Psoas muscle (tissue), 8 donors: ENCODE measurements around the gene ABCB8. TPM values are rescaled to one million over a fixed set of nuclear protein-coding genes. Genes with fewer than 3 reads are reported as not detected.

Source experiments
- ATAC-seq, 4 donors: fragments of 200-7000 bp; cut with Tn5 transposase; one replicate each; pipeline ENCODE4 v1.9.1; 2020; ENCODE audit warnings: moderate library complexity in 3 of 4, mild to moderate bottlenecking in 2 of 4
- DNase-seq, 2 donors: peaks; one replicate each; pipeline ENCODE4 v3.0.0-alpha.2; 2020
- H3K27ac ChIP-seq: fragments of 200-600 bp; one replicate; pipeline ENCODE4 v1.8.0; 2022
- H3K27me3 ChIP-seq, 3 donors: fragments of 200-600 bp in 1 of 3; one replicate each; pipeline versions ENCODE4 v1.6.1 to v1.8.0; 2013 to 2022; ENCODE audit warnings: low read length in 2 of 3, mild to moderate bottlenecking in 2 of 3, moderate library complexity in 1 of 3; ENCODE audit not compliant: insufficient read depth in 3 of 3
- H3K36me3 ChIP-seq, 2 donors: fragments of 200-600 bp in 1 of 2; one replicate each; pipeline versions ENCODE4 v1.6.1 to v1.8.0; 2013 to 2022; ENCODE audit warnings: low read depth in 1 of 2, mild to moderate bottlenecking in 1 of 2, moderate library complexity in 1 of 2; ENCODE audit not compliant: insufficient read depth in 1 of 2
- H3K4me1 ChIP-seq: fragments of 200-600 bp; one replicate; pipeline ENCODE4 v1.8.0; 2022
- H3K4me3 ChIP-seq: fragments of 200-600 bp; one replicate; pipeline ENCODE4 v1.8.0; 2022; ENCODE audit warnings: mild to moderate bottlenecking
- H3K9me3 ChIP-seq: fragments of 200-600 bp; one replicate; pipeline ENCODE4 v1.8.0; 2022
- CTCF ChIP-seq: fragments of 200-600 bp; IDR thresholded peaks from one replicate; pipeline ENCODE4 v1.8.0; 2022; ENCODE audit warnings: antibody characterized with exemption
- WGBS, 3 donors: extraction: QIAGEN DNeasy Blood & Tissue Kit; methylation state at CpG; one replicate each; pipeline versions ENCODE4 v1.1.6 to v1.1.7; 2013; 5-methylcytosine and 5-hydroxymethylcytosine counted together
- intact Hi-C, 2 donors: fragments of 100-400 bp; cut with DNase I; formaldehyde crosslinking; loops; one replicate each; pipeline versions ENCODE4 v1.11.0 to v1.14.2; 2022
- polyA plus RNA-seq, 3 donors: library from polyadenylated mRNA; stranded (reverse); fragments of 200-250 nt; gene quantifications; one replicate each; pipeline ENCODE4 v1.2.3, GENCODE V29; 2013
- total RNA-seq, 4 donors: library from RNA; stranded (reverse); fragmentation: NEBNext Ultra II Directional in 2 of 4; extraction: Animal tissue kit (Norgen Biotek cat#: 25700) in 2 of 4; gene quantifications; one replicate each; pipeline versions ENCODE4 v1.2.1 to v1.2.4, GENCODE V29; 2021 to 2023
- donor health status: healthy with polysubstance abuse.
- donor health status: DM: no; HTN: no; CAD: no; lungs with moderate emphysema.
- donor health status: Bipolar disorder and iron deficiency.
- donor health status: healthy.
- donor health status: DM: yes; HTN: yes; CAD: no.
- donor health status: DM: no; HTN: no; CAD: no.
- donor health status: DM: no; HTN: no; CAD: no.
- donor health status: DM: yes; HTN: yes; CAD: no.

Gene ABCB8
- total and polyA plus RNA-seq, 7 donors: 9.3 to 20.7 (median 16.6) TPM

- intact Hi-C loops: loop anchor here in 1 of 2 donors (1.0 to 5.0 kb wide), 2 partner anchors 40 to 99 kb away; no protein-coding TSS in a partner anchor
- peaks cover 0 to 85% (median 21%) of the 10 kb centered on the region in 3 donors for H3K27me3 ChIP-seq
Observed at GRCh38 chr7:151012911-151013347, 15.3 kb upstream of the ABCB8 start.

GRCh38 chr7:151013356-151013732 is 14.9 kb upstream of the ABCB8 start:
- H3K36me3 ChIP-seq: no peaks in the 10 kb centered on the region
- peak overlapping the region; percentile 49 for H3K4me3 ChIP-seq
- H3K27ac ChIP-seq: no peak overlapping the region
- H3K9me3 ChIP-seq: no peaks in the 10 kb centered on the region
- H3K27me3 ChIP-seq: peaks cover 0 to 84% (median 21%) of the 10 kb centered on the region in 3 donors
- ATAC-seq: peak in 2 of 4 donors; percentile 8 to 20
- intact Hi-C loops: loop anchor here in 1 of 2 donors (5.0 kb wide), 1 partner anchor 99 kb away; no protein-coding TSS in a partner anchor
- TF ChIP-seq CTCF: no peak
- H3K4me1 ChIP-seq: peaks cover 6% of the 10 kb centered on the region
- WGBS, 3 donors: 19 to 29% (median 19%) methylated on average over 10 to 26 of the region's 26 CpGs
- DNase-seq: no peak

More at GRCh38 chr7:151012911-151013347, 15.3 kb upstream of the ABCB8 start:
- TF ChIP-seq CTCF: peak; percentile 30
- H3K27ac ChIP-seq: no peak overlapping the region
- peaks cover 3% of the 10 kb centered on the region for H3K4me1 ChIP-seq
- WGBS, 3 donors: 26 to 40% (median 27%) methylated on average over 23 of the region's 23 CpGs
- H3K9me3 ChIP-seq: no peaks in the 10 kb centered on the region
- ATAC-seq (peak in 1 of 4 donors; percentile 47), DNase-seq (no peak)
- no peaks in the 10 kb centered on the region for H3K36me3 ChIP-seq
- H3K4me3 ChIP-seq: no peak overlapping the region

GRCh38 chr7:151013733-151014497 is 14.3 kb upstream of the ABCB8 start:
- Histone ChIP-seq H3K9me3 (no peaks in the 10 kb centered on the region), H3K27ac (no peak overlapping the region), H3K4me3 (peak overlapping the region; percentile 49), H3K4me1 (peaks cover 8% of the 10 kb centered on the region), H3K27me3 (peaks cover 0 to 84% (median 22%) of the 10 kb centered on the region in 3 donors), H3K36me3 (no peaks in the 10 kb centered on the region)
- intact Hi-C loops: loop anchor here in 1 of 2 donors (5.0 kb wide), 1 partner anchor 98 kb away; no protein-coding TSS in a partner anchor
- ATAC-seq: peak; percentile 7 to 41 (median 18)
- peak; percentile 70 to 84 for DNase-seq
- TF ChIP-seq CTCF: no peak
- whole genome bisulfite sequencing, 3 donors: 24 to 32% (median 24%) methylated on average over 49 to 55 of the region's 55 CpGs

GRCh38 chr7:151014950-151015349 is 13.3 kb upstream of the ABCB8 start:
- Histone ChIP-seq H3K4me3 (no peak overlapping the region), H3K9me3 (no peaks in the 10 kb centered on the region), H3K36me3 (no peaks in the 10 kb centered on the region), H3K27ac (no peak overlapping the region), H3K27me3 (peaks cover 0 to 83% (median 17%) of the 10 kb centered on the region in 3 donors), H3K4me1 (peaks cover 8% of the 10 kb centered on the region)
- WGBS, 3 donors: 32 to 36% (median 34%) methylated on average over 8 of the region's 8 CpGs
- DNase-seq: no peak
- intact Hi-C loops: loop anchor here in 1 of 2 donors (5.0 kb wide), 1 partner anchor 97 kb away; no protein-coding TSS in a partner anchor
- peak; percentile 37 to 58 (median 40) for ATAC-seq
- no peak for TF ChIP-seq CTCF
